Loucy (cell line): Measurements from ENCODE around the gene DVL3.

Experiments
- EZH2phosphoT487 ChIP-seq: fragments of 200-600 bp; IDR thresholded peaks from 2 replicates; pipeline ENCODE4 v1.6.1; 2018; ENCODE audit warnings: antibody characterized with exemption, mild to moderate bottlenecking, moderate library complexity, borderline replicate concordance
- TF ChIP-seq, protein P1 (sequence below): fragments of 200-600 bp; sonication (generic); conservative IDR thresholded peaks from 2 replicates; pipeline ENCODE4 v1.5.1; 2014; ENCODE audit warnings: mild to moderate bottlenecking, antibody characterized with exemption, low read length

DNA sequence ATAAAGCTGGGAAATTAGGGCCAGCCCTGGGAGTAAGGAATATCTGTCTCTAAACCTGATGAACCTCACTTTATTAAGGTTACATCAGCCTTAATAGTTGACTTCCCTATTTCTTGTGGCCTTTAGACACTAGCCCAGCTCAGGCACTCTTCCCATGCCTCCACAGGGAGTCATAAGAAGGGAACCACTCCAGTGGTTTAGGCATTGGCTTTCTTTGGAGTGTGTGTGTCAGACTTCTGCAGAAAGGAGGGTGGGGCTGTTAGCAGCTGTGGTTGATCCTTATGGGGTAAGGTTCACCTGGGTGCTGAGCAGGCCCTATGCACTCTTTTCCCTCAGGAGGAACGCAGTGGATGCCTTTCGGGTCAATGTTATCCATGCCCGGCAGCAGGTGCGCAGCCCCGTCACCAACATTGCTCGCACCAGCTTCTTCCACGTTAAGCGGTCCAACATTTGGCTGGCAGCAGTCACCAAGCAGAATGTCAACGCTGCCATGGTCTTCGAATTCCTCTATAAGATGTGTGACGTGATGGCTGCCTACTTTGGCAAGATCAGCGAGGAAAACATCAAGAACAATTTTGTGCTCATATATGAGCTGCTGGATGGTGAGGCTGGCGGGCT is 23.5 kb downstream of the DVL3 start:
- TF ChIP-seq, protein P1, sequence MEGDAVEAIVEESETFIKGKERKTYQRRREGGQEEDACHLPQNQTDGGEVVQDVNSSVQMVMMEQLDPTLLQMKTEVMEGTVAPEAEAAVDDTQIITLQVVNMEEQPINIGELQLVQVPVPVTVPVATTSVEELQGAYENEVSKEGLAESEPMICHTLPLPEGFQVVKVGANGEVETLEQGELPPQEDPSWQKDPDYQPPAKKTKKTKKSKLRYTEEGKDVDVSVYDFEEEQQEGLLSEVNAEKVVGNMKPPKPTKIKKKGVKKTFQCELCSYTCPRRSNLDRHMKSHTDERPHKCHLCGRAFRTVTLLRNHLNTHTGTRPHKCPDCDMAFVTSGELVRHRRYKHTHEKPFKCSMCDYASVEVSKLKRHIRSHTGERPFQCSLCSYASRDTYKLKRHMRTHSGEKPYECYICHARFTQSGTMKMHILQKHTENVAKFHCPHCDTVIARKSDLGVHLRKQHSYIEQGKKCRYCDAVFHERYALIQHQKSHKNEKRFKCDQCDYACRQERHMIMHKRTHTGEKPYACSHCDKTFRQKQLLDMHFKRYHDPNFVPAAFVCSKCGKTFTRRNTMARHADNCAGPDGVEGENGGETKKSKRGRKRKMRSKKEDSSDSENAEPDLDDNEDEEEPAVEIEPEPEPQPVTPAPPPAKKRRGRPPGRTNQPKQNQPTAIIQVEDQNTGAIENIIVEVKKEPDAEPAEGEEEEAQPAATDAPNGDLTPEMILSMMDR = no peak
- TF ChIP-seq EZH2phosphoT487 = no peak
